Measurements from ENCODE around the gene SH2D3C.

DNA sequence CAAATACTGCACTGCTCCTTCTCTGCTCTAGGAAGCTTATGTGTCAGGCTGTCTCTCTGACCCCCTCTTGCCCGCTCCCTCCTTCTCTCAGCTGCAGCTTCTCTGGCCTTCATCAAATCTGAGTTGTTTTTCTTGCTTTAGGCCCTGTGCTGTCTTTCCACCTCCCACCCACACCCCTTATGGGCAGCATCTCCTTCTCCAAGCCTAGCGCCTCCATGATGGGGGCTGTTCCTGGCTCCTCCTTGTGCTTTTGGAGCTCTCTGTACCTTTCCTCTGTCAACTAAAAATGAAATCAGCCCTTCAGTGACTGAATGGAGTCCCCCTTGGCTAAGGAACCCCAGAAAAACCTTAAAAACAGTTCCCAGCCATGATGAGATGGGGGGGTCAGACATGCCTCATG, 78.3 kb downstream of the SH2D3C start:
- TF ChIP-seq POLR2A (IDR thresholded peaks at IDR 0.05; ENCODE audit: control extremely low read depth in 1 of 2, low read depth in 2 of 2, low read length in 2 of 2) (no peak), CTCF (IDR thresholded peaks at IDR 0.05; ENCODE audit: control extremely low read depth in 1 of 3, insufficient read depth in 1 of 3, low read depth in 1 of 3, low read length in 3 of 3) (no peak), JUND (IDR thresholded peaks at IDR 0.05; ENCODE audit: low read length) (no peak)
